SK-N-SH (cell line): Measurements from ENCODE around the gene PTPRF. TPM values are rescaled to one million over a fixed set of nuclear protein-coding genes. Genes with fewer than 3 reads are reported as not detected.

ENCODE experiments used
- CTCF ChIA-PET: fragments of 300-600, 350-600 bp; formaldehyde crosslinking; extraction: SDS; loops from one replicate; lab custom pipeline; 2021; lab: Yijun Ruan, JAX
- POLR2A ChIA-PET: fragments of 350-600 bp; sonication (Branson Sonifier 250); formaldehyde crosslinking; extraction: SDS; loops from one replicate; lab custom pipeline; 2020; ENCODE audit warnings: antibody characterized with exemption, inconsistent platforms; lab: Yijun Ruan, JAX
- DNase-seq: peaks from one replicate; pipeline ENCODE4 v3.0.0; 2012
- H2AFZ ChIP-seq: fragments of 200-600 bp; sonication (generic); 2 replicates; pipeline ENCODE4 v1.8.1; 2016; ENCODE audit warnings: antibody characterized with exemption, mild to moderate bottlenecking, low read depth
- H3F3A ChIP-seq: fragments of 200-600 bp; sonication (generic); replicated peaks from 2 replicates; pipeline ENCODE3; 2016; ENCODE audit warnings: antibody characterized with exemption, mild to moderate bottlenecking; ENCODE audit not compliant: insufficient read depth
- H3K27ac ChIP-seq, 2 experiments: fragments of 200-500 bp in 1 of 2; fragments of 200-600 bp in 1 of 2; sonication (Bioruptor generic) in 1 of 2; sonication (generic), shearing (Covaris generic) in 1 of 2; 2 replicates each; pipeline versions ENCODE4 v1.5.1 to v1.6.1; 2014 to 2016; ENCODE audit warnings: low read depth in 2 of 2, inconsistent platforms in 1 of 2, low read length in 1 of 2, mild to moderate bottlenecking in 1 of 2, mixed read lengths in 1 of 2
- H3K27me3 ChIP-seq: fragments of 200-600 bp; sonication (generic), shearing (Covaris generic); 2 replicates; pipeline ENCODE4 v1.6.1; 2016; ENCODE audit warnings: mixed run types; ENCODE audit not compliant: insufficient read depth
- H3K36me3 ChIP-seq, 2 experiments: fragments of 200-500 bp in 1 of 2; fragments of 200-600 bp in 1 of 2; sonication (Bioruptor generic) in 1 of 2; sonication (generic) in 1 of 2; replicated peaks in 1 of 2; 2 replicates each; pipeline versions ENCODE3 to v1.5.1; 2014 to 2016; ENCODE audit warnings: low read length in 1 of 2, mild to moderate bottlenecking in 1 of 2; ENCODE audit not compliant: insufficient read depth in 2 of 2, control insufficient read depth in 1 of 2
- H3K4me1 ChIP-seq, 2 experiments: fragments of 200-500 bp in 1 of 2; fragments of 200-600 bp in 1 of 2; sonication (Bioruptor generic) in 1 of 2; sonication (generic), shearing (Covaris generic) in 1 of 2; 2 replicates each; pipeline versions ENCODE4 v1.5.1 to v1.6.1; 2014 to 2016; ENCODE audit warnings: low read depth in 1 of 2, low read length in 1 of 2, mixed run types in 1 of 2; ENCODE audit not compliant: insufficient read depth in 2 of 2, control insufficient read depth in 1 of 2
- H3K4me2 ChIP-seq: fragments of 200-600 bp; sonication (generic), shearing (Covaris generic); 2 replicates; pipeline ENCODE4 v1.6.1; 2017; ENCODE audit warnings: mixed run types
- H3K4me3 ChIP-seq, 2 experiments: fragments of 200-500 bp in 1 of 2; fragments of 200-600 bp in 1 of 2; sonication (Bioruptor generic) in 1 of 2; sonication (generic), shearing (Covaris generic) in 1 of 2; 2 replicates each; pipeline versions ENCODE4 v1.5.1 to v1.8.1; 2014 to 2016; ENCODE audit warnings: low read depth in 2 of 2, inconsistent platforms in 1 of 2, low read length in 1 of 2, mild to moderate bottlenecking in 1 of 2, mixed read lengths in 1 of 2, moderate library complexity in 1 of 2
- H3K79me2 ChIP-seq: fragments of 200-600 bp; sonication (generic); 2 replicates; pipeline ENCODE4 v1.8.1; 2017; ENCODE audit warnings: mild to moderate bottlenecking; ENCODE audit not compliant: insufficient read depth
- H3K9ac ChIP-seq: fragments of 200-600 bp; sonication (generic); 2 replicates; pipeline ENCODE4 v1.6.1; 2017; ENCODE audit warnings: mixed run types
- H3K9me2 ChIP-seq: fragments of 200-600 bp; sonication (generic); 2 replicates; pipeline ENCODE4 v1.6.1; 2017; ENCODE audit warnings: mixed run types
- H3K9me3 ChIP-seq: fragments of 200-600 bp; sonication (generic); 2 replicates; pipeline ENCODE4 v1.6.1; 2017; ENCODE audit warnings: mixed run types, mild to moderate bottlenecking, moderate library complexity
- H4K20me1 ChIP-seq: fragments of 200-600 bp; sonication (generic); 2 replicates; pipeline ENCODE4 v1.6.1; 2017; ENCODE audit warnings: mild to moderate bottlenecking, mixed run types; ENCODE audit not compliant: insufficient read depth
- ELF1 ChIP-seq: IDR thresholded peaks from 2 replicates; pipeline ENCODE4 v1.4.0; 2012
- FOSL2 ChIP-seq: IDR thresholded peaks from 2 replicates; pipeline ENCODE4 v1.4.0; 2012; ENCODE audit warnings: low read depth, mild to moderate bottlenecking, moderate library complexity, borderline replicate concordance
- FOXJ3 ChIP-seq: sonication (generic); formaldehyde crosslinking; IDR thresholded peaks from 2 replicates; pipeline ENCODE4 v1.5.1; 2020; ENCODE audit warnings: mild to moderate bottlenecking, missing genetic modification reagents
- FOXM1 ChIP-seq: IDR thresholded peaks from 2 replicates; pipeline ENCODE4 v1.4.0; 2012; ENCODE audit warnings: low read depth, mild to moderate bottlenecking
- GABPA ChIP-seq: IDR thresholded peaks from 2 replicates; pipeline ENCODE4 v1.4.0; 2012; ENCODE audit warnings: low read depth, mild to moderate bottlenecking
- GATA2 ChIP-seq: sonication (generic); formaldehyde crosslinking; IDR thresholded peaks from 2 replicates; pipeline ENCODE4 v1.5.0; 2020; ENCODE audit warnings: mild to moderate bottlenecking, missing genetic modification reagents
- MEF2A ChIP-seq: IDR thresholded peaks from 2 replicates; pipeline ENCODE4 v1.4.0; 2012; ENCODE audit warnings: low read depth, borderline replicate concordance
- MXI1 ChIP-seq: IDR thresholded peaks from 2 replicates; pipeline ENCODE4 v1.6.1; 2012; ENCODE audit warnings: mild to moderate bottlenecking, low read depth, low read length, improper control_type of control experiment
- NFIC ChIP-seq: IDR thresholded peaks from 2 replicates; pipeline ENCODE4 v1.4.0; 2012; ENCODE audit warnings: borderline replicate concordance
- POLR2AphosphoS5 ChIP-seq: IDR thresholded peaks from 2 replicates; pipeline ENCODE4 v1.6.1; 2012; ENCODE audit warnings: low read depth, low read length
- RAD21 ChIP-seq: IDR thresholded peaks from 2 replicates; pipeline ENCODE4 v1.6.1; 2012; ENCODE audit warnings: mild to moderate bottlenecking, low read length
- RCOR1 ChIP-seq: fragments of 150-350 bp; IDR thresholded peaks from 2 replicates; pipeline ENCODE4 v1.6.1; 2017; ENCODE audit warnings: antibody characterized with exemption, low read length
- RFX5 ChIP-seq: IDR thresholded peaks from 2 replicates; pipeline ENCODE4 v1.6.1; 2012; ENCODE audit warnings: mild to moderate bottlenecking, improper control_type of control experiment, low read length
- RXRA ChIP-seq: IDR thresholded peaks from 2 replicates; pipeline ENCODE4 v1.4.0; 2012; ENCODE audit warnings: low read depth, mild to moderate bottlenecking, borderline replicate concordance
- SIN3A ChIP-seq: IDR thresholded peaks from 2 replicates; pipeline ENCODE4 v1.6.1; 2012; ENCODE audit warnings: low read depth, mild to moderate bottlenecking, low read length, moderate library complexity, borderline replicate concordance
- SMC3 ChIP-seq: IDR thresholded peaks from 2 replicates; pipeline ENCODE4 v1.6.1; 2012; ENCODE audit warnings: low read depth, low read length, improper control_type of control experiment
- TCF12 ChIP-seq: IDR thresholded peaks from 2 replicates; pipeline ENCODE4 v1.4.0; 2012
- YY1 ChIP-seq: IDR thresholded peaks from 2 replicates; pipeline ENCODE4 v1.4.0; 2012; ENCODE audit warnings: low read depth, mild to moderate bottlenecking
- ZBTB33 ChIP-seq: IDR thresholded peaks from 2 replicates; pipeline ENCODE4 v1.4.0; 2012; ENCODE audit warnings: low read depth, borderline replicate concordance
- WGBS: methylation state at CpG from one replicate; pipeline ENCODE4 v1.1.6; 2017; ENCODE audit warnings: low lambda C conversion rate; 5-methylcytosine and 5-hydroxymethylcytosine counted together
- polyA plus RNA-seq, 3 experiments: library from polyadenylated mRNA; depleted of rRNA; stranded (reverse); fragments of >200 nt; gene quantifications; 2 replicates each; pipeline ENCODE4 v1.2.3, GENCODE V29; 2012
- TF ChIP-seq, protein P1 (sequence below): fragments of 200-600 bp; sonication (generic); IDR thresholded peaks from 2 replicates; pipeline ENCODE4 v1.6.1; 2017; ENCODE audit warnings: antibody characterized with exemption, mild to moderate bottlenecking, moderate library complexity
- TF ChIP-seq, protein P2 (sequence below): IDR thresholded peaks from 2 replicates; pipeline ENCODE4 v1.4.0; 2012; ENCODE audit warnings: low read depth, borderline replicate concordance

PTPRF gene
- polyA plus RNA-seq, 1 of the 3 experiments (the other 2 are of a cell fraction), result 72.7 TPM

- no peak for DNase-seq
- Histone ChIP-seq H3K4me2 (no peak overlapping the region), H3K4me3 (no peak overlapping the region), H3K9ac (no peak overlapping the region), H3K9me2 (no peaks in the 10 kb centered on the region), H2AFZ (no peak overlapping the region), H4K20me1 (no peaks in the 10 kb centered on the region), H3K36me3 (peaks cover 0 to 13% of the 10 kb centered on the region in 2 experiments), H3K9me3 (no peaks in the 10 kb centered on the region), H3K27ac (no peak overlapping the region), H3K4me1 (peaks cover 0 to 14% of the 10 kb centered on the region in 2 experiments; a peak in 1 of 4 replicates), H3K79me2 (no peaks in the 10 kb centered on the region), H3F3A (no peaks in the 10 kb centered on the region), H3K27me3 (no peaks in the 10 kb centered on the region)
- WGBS, result 94% methylated on average over 10 of the region's 10 CpGs
- ChIA-PET CTCF (interaction anchor here (1.5 kb wide), 1 partner anchor 451 kb away, joined by 3 read pairs; no protein-coding TSS in a partner anchor), POLR2A (no interaction called here)
- TF ChIP-seq GABPA, result no peak
- no peak for TF ChIP-seq TCF12
- no peak for TF ChIP-seq FOXM1
These were observed 54.9 kb downstream of the PTPRF start for GRCh38 chr1:43585557-43585956.

GRCh38 chr1:43586136-43586731 is 55.6 kb downstream of the PTPRF start:
- H4K20me1 ChIP-seq, result no peaks in the 10 kb centered on the region
- TF ChIP-seq YY1 (no peak), NFIC (no peak), MXI1 (no peak), MEF2A (no peak), FOXJ3 (CRISPR knock-in tag) (no peak), GATA2 (no peak), RCOR1 (no peak), POLR2AphosphoS5 (no peak), ZBTB33 (no peak), FOSL2 (no peak), GABPA (no peak), RXRA (no peak), SMC3 (no peak), RFX5 (no peak), RAD21 (no peak), FOXM1 (no peak), SIN3A (no peak), ELF1 (no peak)
- TF ChIP-seq, protein P1, sequence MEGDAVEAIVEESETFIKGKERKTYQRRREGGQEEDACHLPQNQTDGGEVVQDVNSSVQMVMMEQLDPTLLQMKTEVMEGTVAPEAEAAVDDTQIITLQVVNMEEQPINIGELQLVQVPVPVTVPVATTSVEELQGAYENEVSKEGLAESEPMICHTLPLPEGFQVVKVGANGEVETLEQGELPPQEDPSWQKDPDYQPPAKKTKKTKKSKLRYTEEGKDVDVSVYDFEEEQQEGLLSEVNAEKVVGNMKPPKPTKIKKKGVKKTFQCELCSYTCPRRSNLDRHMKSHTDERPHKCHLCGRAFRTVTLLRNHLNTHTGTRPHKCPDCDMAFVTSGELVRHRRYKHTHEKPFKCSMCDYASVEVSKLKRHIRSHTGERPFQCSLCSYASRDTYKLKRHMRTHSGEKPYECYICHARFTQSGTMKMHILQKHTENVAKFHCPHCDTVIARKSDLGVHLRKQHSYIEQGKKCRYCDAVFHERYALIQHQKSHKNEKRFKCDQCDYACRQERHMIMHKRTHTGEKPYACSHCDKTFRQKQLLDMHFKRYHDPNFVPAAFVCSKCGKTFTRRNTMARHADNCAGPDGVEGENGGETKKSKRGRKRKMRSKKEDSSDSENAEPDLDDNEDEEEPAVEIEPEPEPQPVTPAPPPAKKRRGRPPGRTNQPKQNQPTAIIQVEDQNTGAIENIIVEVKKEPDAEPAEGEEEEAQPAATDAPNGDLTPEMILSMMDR, result no peak
- TF ChIP-seq, protein P2, sequence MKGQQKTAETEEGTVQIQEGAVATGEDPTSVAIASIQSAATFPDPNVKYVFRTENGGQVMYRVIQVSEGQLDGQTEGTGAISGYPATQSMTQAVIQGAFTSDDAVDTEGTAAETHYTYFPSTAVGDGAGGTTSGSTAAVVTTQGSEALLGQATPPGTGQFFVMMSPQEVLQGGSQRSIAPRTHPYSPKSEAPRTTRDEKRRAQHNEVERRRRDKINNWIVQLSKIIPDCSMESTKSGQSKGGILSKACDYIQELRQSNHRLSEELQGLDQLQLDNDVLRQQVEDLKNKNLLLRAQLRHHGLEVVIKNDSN, result no peak
- H3K27ac ChIP-seq, result no peak overlapping the region
- H3K4me3 ChIP-seq, result no peak overlapping the region
- peaks cover 0 to 14% of the 10 kb centered on the region in 2 experiments; a peak in 1 of 4 replicates for H3K4me1 ChIP-seq
- no peak overlapping the region for H3K9ac ChIP-seq
- CTCF ChIA-PET, result no interaction called here
- 73% methylated on average over 1 of the region's 6 CpGs for WGBS
- no peaks in the 10 kb centered on the region for H3K79me2 ChIP-seq
- no peak for DNase-seq
- no peaks in the 10 kb centered on the region for H3K9me3 ChIP-seq
- POLR2A ChIA-PET, result interaction anchor here (0.6 kb wide), 1 partner anchor 303 kb away, joined by 3 read pairs; no protein-coding TSS in a partner anchor
- H3K9me2 ChIP-seq, result no peaks in the 10 kb centered on the region
- peaks cover 0 to 18% of the 10 kb centered on the region in 2 experiments for H3K36me3 ChIP-seq
- H3K4me2 ChIP-seq, result no peak overlapping the region
- no peaks in the 10 kb centered on the region for H3K27me3 ChIP-seq
- no peaks in the 10 kb centered on the region for H3F3A ChIP-seq
- no peak overlapping the region for H2AFZ ChIP-seq
